Endometrial microvascular endothelial cells (primary cell): ENCODE measurements around the gene BUB3. TPM values are rescaled to one million over a fixed set of nuclear protein-coding genes. Genes with fewer than 3 reads are reported as not detected.

Source experiments
- in situ Hi-C: cut with HindIII; loops from 2 replicates; pipeline ENCODE4 v1.10.0; 2017; ENCODE audit warnings: low sequenced_read_pairs, low pct_unique_long_range_greater_than_20kb; ENCODE audit errors: inconsistent ontology term
- total RNA-seq: library from RNA; depleted of rRNA; stranded (reverse); fragments of >200 nt; gene quantifications from one replicate; pipeline ENCODE4 v1.2.3, GENCODE V29; 2015; ENCODE audit errors: inconsistent ontology term

Gene BUB3
- total RNA-seq, 1 donor from 2014 or later = 295 TPM

GRCh38 chr10:123140164-123140982 lies 13.8 kb upstream of the BUB3 start:
- in situ Hi-C loops = no loop called here

- in situ Hi-C loops = no loop called here
Observed at GRCh38 chr10:123140983-123141390, 13.2 kb upstream of the BUB3 start.

- in situ Hi-C loops = no loop called here
Observed at GRCh38 chr10:123141791-123142700, 12.2 kb upstream of the BUB3 start.

- in situ Hi-C loops = no loop called here
Observed at GRCh38 chr10:123142701-123143161, 11.5 kb upstream of the BUB3 start.

- in situ Hi-C loops = no loop called here
Observed at GRCh38 chr10:123143162-123143824, 10.9 kb upstream of the BUB3 start.

- in situ Hi-C loops = no loop called here
Observed at GRCh38 chr10:123143825-123144168, 10.4 kb upstream of the BUB3 start.

GRCh38 chr10:123144697-123145541 lies 9.3 kb upstream of the BUB3 start:
- in situ Hi-C loops = no loop called here

GRCh38 chr10:123145542-123146012 lies 8.6 kb upstream of the BUB3 start:
- in situ Hi-C loops = no loop called here

- in situ Hi-C loops = no loop called here
Observed at GRCh38 chr10:123146013-123146893, 7.9 kb upstream of the BUB3 start.

- in situ Hi-C loops = no loop called here
Observed at GRCh38 chr10:123146894-123147634, 7.1 kb upstream of the BUB3 start.

GRCh38 chr10:123147635-123148413 lies 6.4 kb upstream of the BUB3 start, which contains the start of gene HMX2:
Gene HMX2 (plus strand): TSS chr10:123148136. CDS start chr10:123148379, 243 bp downstream.
- in situ Hi-C loops = no loop called here

- in situ Hi-C loops = no loop called here
Observed at GRCh38 chr10:123148414-123149161, 5.6 kb upstream of the BUB3 start.

GRCh38 chr10:123149162-123149567 lies 5.0 kb upstream of the BUB3 start:
- in situ Hi-C loops = no loop called here

- in situ Hi-C loops = no loop called here
Observed at GRCh38 chr10:123149568-123150270, 4.5 kb upstream of the BUB3 start.
